GM21528 (cell line): ENCODE results near the gene RXRA.
"Not testable (repeated sequence)": the region's sequence is repeated elsewhere in the genome, so short reads cannot be mapped to it uniquely, and the experiment has no call there.

ENCODE experiments used
- ATAC-seq: cut with Tn5 transposase; IDR thresholded peaks from one replicate; pipeline ENCODE4 v1.9.1; 2021; ENCODE audit warnings: mild to moderate bottlenecking, moderate library complexity; ENCODE audit not compliant: unreplicated experiment, low FRiP score

RXRA gene

GRCh38 chr9:134306636-134307600, 19.3 kb upstream of the RXRA start:
- no peak for ATAC-seq

- no peak for ATAC-seq
Measured at GRCh38 chr9:134307674-134308638, 18.3 kb upstream of the RXRA start.

DNA sequence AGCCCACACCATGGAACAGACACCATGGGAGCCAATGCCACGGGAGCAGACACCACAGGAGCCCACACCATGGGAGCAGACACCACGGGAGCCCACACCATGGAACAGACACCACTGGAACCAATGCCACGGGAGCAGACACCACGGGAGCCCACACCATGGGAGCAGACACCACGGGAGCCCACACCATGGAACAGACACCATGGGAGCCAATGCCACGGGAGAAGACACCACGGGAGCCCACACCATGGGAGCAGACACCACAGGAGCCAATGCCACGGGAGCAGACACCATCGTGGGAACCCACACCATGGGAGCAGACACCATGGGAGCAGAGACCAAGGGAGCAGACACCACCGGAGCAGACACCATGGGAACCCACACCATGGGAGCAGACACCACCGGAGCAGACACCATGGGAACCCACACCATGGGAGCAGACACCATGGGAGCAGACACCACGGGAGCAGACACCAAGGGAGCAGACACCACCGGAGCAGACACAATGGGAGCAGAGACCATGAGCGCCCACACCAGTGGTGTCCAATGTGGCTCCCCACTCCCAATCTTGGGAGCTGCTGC, 17.5 kb upstream of the RXRA start:
- not testable (repeated sequence) for ATAC-seq

- no peak for ATAC-seq
Measured at GRCh38 chr9:134313470-134313869, 12.8 kb upstream of the RXRA start.

DNA sequence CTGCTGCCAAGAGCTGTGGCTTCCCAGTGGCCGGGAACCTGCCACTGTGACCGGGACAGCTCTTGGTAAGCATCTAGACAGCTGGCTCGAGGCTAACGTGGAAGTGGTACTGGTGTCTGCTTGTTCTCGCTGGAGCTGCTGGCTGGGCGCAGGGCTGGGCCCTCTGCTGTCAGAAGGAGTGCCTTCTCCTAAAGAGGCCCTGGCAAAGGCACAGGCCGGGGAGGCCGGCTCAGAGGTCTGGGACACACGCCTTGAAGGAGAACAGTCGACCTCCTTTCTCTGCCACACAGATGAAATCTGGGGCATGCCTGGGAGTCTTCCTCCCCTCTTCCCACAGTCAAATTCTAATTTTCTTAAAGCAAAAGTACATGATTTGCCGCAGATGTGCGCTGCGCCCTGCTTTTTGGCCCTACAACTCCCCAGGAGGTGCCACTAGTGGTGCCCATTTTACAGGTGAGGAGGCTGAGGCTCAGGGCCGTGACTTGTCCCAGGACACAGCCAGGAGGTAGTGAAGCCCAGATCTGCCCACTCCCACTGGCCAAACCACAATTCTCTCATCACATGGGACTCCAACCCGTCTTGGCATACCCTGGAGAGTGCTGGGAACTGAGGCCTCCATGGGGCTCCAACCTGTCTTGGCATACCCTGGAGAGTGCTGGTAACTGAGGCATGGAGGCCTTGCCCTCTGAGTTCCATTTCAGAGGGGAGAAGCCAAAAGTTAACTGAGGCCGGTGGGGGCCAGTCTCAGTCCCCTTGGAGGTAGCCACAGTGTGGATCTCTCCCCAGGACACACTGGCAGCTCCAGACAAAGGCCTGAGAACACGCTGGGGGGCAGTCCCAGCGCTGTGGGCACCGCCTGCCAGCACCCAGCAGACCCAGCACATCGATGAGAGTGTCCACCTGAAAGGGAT, 12.0 kb upstream of the RXRA start:
- no peak for ATAC-seq

GRCh38 chr9:134314950-134315715, 11.1 kb upstream of the RXRA start:
- no peak for ATAC-seq

DNA sequence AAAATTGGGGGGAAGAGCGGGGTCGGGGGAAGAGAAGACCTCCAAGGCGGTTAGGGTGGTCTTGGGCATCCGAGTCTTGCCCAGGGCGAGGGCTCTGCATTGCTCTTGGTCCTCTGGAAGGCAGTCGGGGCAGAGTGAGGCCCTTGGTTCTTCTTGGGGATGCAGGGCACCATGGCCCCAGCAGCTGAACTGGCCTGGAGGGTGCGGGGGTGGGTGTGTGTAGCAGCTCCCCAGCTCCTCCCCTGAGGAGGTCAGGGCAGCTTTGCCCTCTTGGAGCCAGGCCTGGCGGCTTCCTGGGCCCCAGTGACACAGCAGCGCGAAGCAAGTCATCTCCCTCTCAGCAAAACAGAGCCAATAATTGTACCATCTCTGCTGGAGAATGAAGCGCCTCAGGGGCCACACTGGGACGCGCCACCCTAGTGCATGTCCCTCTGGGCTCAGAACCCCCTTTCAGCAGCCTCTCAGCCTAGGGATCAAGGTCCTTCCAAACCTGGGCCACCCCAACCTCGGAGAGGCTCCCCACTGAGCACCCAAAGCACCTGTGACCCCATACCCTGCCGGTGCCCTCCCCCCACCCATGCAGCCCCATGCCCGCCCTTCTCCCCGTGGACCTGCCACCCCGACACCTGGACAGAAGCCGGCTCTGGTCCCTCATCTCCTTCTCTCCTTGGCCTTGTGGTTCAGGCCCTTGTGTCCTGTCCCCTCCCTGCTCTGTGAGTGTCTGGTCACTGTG, 10.4 kb upstream of the RXRA start:
- no peak for ATAC-seq

DNA sequence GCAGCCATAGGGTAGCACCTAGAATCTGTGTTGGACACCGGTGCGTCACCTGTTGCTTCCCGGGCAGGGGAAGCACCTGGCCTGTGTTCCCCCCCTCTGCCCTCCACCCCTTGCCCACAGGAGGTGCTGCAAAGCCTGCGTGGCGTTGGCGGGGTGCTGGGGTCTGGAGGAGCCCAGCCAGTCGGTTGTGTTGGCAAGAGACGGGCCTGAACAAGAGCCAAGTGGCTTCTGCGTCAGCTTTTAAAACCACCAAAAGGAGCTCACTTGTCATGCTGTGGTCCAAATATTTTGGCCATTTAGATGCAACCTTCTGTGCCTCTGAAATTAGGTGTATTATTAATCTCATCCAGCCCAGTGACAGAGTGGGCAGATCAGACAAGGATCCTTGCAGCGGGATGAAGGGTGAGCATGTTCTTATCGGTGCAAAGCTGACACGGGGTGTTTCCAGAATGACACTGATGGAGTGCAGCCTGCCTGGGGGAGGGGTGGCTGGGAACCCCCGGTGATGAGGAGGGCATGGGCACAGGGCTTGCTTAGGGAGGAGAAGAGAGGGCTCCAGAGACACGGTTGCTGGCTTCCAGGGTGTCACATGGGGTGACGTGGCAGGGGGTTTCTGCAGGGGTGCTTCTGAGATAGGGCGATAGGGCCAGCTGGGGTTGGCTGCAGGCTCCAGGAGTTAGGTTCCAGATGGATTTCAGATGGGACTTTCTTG, 9.7 kb upstream of the RXRA start:
- ATAC-seq = no peak

DNA sequence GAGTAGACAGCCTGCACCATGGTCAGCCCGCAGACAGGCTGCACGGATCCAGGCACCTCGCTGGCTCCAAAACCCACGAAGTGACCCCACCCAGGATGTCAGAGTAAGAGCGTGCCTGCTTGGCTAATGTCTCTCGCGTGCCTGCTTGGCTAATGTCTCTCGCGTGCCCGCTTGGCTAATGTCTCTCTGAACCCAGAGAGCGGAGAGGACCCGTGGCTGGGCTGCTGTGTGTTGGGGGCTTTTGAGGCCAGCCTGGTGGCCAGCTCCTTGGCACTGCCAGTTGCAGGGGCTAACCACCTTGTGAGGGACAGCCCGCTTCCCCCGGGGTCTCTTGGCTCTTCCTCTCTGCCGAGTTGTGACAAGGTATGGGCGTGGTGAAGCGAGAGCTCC, 8.9 kb upstream of the RXRA start:
- no peak for ATAC-seq

- no peak for ATAC-seq
Measured at GRCh38 chr9:134317790-134318414, 8.4 kb upstream of the RXRA start.

- no peak for ATAC-seq
Measured at GRCh38 chr9:134318481-134318891, 7.8 kb upstream of the RXRA start.

- ATAC-seq = no peak
Measured at GRCh38 chr9:134318941-134319305, 7.3 kb upstream of the RXRA start.

- no peak for ATAC-seq
Measured at GRCh38 chr9:134319306-134320125, 6.7 kb upstream of the RXRA start.

GRCh38 chr9:134320126-134320867, 6.0 kb upstream of the RXRA start:
- ATAC-seq = no peak

DNA sequence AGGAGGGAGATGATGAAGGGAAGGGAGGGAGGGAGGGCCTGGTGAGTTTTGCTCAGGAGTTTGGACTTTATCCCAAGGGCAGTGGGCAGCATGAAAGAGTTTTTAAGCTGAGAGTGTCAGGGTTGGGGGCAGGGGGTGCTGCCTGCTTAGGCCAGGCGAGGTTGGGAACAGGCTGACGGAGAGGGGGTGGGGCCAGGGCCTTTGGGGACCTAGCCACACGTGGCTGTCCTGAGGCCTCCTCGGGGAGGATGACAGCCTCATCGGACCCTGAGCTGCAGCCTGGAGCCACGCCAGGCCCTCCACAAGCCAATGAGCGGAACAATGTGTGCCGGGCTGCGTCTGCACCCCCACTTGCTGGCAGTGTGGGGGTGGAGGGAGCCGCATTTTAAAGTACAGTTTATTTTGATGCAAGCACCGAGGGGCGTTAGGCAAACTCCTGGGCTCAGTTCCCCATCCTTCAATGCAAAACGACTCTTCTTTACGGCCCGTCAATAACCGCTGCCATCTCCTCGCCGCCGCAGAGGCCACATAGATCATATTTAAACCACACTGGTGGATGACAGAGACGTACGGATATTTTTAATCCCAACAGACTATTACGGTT, 5.3 kb upstream of the RXRA start:
- ATAC-seq = no peak
